CD4-positive, alpha-beta T cell treated with Interleukin-10 for 1 hour (primary cell): ENCODE measurements around the gene RNASE11.
"Not testable (repeated sequence)": the region's sequence is repeated elsewhere in the genome, so short reads cannot be mapped to it uniquely, and the experiment has no call there.

Experiments used
- DNase-seq: peaks from one replicate; pipeline ENCODE4 v3.0.0-alpha.2; 2020

RNASE11 gene

DNA sequence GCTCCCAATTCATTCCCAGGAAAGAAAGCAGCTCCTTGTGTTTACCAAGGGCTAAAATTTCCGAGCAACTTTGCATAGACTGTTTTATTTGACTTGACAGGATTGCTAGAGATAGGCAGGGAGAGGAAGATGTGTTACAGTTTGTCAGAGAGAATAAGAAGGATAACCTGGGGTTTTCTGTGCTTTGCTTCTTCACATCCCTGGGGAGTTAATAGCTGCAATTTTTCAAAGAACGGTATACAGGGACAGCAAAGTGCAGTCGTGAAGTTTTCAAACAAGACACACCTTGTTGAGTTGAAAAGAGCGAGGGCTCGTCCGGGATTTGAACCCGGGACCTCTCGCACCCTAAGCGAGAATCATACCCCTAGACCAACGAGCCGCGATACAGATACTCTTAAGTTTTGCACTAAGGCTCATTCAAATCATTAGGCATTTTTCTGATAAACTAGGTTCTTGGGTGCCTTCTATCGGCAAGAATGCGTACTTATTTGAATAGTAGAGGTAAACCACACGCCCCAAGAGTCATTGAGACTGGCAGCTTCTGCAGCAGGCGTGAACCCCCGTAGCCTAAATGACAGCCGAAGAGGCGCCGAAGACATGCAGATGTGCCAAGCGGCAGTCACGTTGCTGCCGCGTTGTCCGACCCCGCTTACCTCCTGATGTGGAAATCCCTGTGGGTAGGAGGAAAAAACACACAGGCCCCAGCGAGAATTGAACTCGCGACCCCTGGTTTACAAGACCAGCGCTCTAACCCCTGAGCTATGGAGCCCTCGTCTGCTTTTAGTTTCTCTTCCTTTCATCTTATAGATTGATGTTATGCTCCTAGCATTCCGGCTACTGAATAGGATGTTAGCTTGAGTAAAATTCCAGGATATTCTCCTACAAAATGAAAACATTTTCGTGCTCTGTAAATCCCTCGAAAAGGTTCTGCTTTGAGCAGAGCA lies 25.6 kb upstream of the RNASE11 start:
- peak; percentile 92 for DNase-seq

DNA sequence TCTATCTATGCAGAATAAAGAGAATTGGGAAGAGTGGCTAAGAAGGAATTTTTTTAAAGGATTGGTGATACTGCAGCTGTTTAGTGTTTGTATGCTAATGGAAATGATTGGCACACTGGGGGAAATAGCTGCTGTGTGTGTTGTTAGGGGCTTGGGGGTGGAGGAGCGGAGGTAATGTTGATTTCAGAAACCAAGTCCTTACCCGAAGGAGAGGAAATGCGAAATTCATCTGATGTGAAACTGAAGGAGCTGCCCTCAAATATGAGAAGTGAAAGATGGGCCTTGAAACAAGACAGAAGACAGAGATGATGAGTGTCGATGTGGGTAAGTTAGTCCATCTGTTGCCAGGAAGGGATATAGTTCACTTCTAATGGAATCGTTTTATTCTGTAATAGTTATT lies 24.6 kb upstream of the RNASE11 start:
- peak; percentile 25 for DNase-seq

DNA sequence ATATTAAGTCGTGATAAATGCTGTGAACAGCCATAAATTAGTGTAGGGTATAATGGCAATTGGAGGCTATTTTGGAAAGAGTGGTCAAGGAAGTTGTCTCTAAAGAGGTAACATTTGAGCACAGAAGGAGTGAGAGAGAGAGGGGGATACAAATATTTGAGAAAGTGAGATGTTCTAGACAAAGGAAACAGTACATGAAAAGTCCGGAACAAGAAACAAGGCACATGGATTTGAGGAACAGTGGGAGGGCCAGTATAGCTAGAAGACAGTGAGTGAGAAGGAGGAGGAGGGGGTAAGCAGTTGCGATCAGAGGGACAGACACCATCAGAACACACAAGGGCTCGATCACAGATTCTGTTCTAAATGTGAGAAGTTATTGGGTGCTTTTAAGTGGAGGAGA lies 23.5 kb upstream of the RNASE11 start:
- no peak for DNase-seq

DNA sequence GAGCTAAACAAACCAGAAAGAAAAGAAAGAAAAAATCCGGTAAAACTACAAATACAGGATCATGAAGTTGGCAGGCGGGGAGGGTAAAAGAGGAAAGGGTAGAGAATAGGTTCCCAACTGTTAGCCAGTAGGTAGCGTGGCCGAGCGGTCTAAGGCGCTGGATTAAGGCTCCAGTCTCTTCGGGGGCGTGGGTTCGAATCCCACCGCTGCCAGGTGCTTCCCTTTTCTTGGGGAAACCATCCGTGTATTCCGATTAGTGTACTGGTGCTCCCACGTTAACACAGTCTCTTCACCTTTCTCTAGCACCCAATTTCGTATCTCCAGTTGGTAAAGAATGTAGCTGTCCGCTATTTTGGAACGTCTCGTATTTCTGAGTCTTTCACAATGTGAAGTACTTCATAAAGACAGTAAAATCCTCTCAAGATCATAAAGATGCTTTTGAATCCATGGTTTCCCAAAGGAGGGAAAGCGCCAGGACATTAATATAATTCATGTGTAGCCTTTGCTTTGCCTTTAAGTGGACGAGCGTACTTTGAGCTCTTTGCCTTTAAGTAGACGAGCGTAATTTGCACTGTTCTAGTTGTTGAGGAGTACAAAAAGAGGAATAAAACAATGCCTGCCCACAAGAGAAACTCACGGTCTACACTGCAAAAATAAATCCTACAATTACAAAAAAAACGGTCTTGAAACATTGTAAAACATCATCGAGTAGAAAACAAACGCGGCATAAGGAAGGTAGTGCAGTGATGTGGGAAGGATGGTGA lies 22.4 kb upstream of the RNASE11 start:
- DNase-seq: peak; percentile 83

DNA sequence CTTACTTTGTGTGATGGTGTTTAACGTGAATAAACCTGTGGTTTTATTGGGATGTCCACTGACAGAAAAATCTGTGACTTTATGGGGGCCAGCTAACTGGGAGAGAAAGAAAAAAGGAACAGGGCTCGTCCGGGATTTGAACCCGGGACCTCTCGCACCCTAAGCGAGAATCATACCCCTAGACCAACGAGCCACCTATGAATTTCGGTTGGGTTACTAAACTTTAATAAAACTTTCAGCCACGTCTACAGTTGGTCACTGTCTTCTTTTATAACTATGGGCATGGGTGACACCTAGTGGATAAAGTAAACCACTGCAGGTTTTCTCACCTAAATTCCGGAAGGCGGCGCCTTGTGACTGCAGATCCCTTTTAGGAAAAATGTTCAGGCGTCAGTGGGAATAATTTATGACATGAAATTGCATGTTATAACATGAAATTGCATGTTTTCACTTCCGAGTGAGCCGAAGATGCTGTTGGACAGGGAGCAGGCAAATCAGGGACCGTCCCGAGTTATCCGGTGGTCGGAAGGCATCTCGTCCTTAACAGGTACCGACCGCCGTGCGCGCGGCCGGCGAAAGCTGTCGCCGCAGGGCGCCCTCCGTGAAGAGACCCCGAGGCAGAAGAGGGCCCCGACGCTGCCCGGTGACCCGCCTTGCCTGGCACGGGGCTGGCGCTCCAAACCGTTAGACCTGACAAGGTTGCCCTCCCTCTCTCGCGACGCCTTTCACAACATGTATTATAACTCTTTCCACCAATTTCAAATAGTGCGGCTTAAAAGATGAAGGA lies 21.6 kb upstream of the RNASE11 start:
- DNase-seq: peak; percentile 86

DNA sequence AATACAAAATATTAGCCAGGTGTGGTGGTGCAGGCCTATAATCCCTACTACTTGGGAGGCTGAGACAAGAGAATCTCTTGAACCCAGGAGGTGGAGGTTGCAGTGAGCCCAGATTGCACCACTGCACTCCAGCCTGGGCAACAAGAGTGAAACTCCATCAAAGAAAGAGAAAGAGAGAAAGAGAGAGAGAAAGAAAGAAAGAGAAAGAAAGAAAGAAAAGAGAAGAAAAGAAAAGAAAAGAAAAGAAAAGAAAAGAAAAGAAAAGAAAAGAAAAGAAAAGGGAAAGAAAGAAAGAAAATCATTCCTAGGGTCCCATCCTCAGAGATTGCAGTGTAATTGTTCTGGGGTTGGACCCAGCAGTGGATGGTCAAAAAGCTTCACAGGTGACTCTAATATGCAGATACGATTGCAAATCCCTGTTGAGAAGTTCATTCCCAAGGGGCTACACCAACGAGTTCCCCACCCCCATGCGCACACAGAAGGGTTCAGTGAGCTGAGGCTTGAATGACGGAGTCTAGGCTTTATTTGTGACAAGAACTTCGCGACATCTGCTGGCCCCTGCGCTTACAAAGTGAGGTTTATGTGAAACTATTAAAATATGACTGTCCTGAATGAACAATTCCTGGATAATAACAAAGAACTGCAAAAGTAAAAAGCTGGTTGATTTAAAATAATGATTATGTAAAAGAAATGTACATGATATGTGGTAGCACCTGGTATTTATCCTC lies 20.7 kb upstream of the RNASE11 start:
- no peak for DNase-seq

DNA sequence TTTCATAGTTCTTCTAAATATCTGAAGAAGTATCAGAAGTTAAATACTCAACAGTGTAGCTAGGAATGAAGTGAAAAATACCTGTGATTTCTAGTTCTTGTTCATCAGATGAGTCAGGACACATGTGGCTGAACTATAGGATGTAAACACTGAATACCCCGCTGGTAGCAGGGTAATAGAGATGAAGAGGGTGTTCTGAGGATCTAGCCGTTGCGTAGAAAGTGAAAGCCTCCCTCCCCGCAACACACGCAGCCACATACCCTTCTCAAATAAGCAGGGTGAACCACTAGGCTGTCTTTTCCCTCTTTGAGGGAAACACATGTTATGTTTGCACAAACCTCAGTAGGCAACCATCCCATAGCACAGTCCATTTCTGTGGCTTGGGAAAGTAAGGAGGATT lies 19.8 kb upstream of the RNASE11 start:
- no peak for DNase-seq

DNA sequence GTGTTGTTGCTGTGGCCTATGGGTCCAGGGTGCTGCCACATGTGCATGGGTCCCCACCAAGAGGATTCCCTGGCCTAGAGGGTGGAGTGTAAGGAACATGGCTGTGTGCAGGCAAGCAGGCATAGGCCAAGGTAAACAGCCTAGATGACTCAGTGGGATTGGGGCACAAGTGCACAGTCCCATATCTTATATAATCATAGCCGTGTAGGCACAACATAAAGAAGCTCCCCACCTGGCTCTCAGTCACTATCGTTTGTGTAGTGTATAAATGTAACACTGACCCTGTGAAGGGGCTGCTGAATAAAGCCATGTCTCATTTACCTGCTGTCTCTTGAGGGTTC lies 19.1 kb upstream of the RNASE11 start:
- DNase-seq: no peak

DNA sequence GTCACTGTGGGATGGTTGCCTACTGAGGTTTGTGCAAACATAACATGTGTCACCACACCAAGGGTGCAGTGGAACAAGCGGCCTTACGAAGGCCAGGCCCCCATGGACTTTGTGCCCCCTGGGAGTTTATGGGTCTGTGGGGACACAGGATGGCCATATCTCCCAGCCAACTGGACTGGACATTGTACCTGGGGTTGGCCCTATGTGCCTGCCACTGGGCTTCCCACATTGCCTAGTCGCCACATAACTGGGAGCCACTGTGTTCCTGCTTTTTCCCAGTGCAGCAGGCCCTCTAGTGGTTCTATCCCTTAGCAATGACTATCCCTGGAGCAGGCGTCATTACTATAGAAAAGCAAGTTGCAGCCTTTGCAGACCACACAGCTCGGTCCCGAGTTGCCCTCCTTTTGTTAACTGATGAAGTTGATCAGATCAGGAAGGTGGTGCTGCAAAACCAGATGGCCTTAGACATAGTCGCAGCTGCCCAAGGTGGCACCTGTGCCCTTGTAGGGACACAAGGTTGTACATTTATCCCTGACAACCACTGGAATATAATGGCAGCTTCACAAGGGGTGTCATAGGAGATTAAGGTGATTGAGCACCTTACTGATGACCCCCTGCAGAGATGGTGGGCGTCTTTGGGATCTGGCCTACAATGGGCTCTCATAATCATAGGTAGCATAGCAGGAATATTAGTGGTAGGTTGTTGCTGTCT lies 18.5 kb upstream of the RNASE11 start:
- DNase-seq: no peak

DNA sequence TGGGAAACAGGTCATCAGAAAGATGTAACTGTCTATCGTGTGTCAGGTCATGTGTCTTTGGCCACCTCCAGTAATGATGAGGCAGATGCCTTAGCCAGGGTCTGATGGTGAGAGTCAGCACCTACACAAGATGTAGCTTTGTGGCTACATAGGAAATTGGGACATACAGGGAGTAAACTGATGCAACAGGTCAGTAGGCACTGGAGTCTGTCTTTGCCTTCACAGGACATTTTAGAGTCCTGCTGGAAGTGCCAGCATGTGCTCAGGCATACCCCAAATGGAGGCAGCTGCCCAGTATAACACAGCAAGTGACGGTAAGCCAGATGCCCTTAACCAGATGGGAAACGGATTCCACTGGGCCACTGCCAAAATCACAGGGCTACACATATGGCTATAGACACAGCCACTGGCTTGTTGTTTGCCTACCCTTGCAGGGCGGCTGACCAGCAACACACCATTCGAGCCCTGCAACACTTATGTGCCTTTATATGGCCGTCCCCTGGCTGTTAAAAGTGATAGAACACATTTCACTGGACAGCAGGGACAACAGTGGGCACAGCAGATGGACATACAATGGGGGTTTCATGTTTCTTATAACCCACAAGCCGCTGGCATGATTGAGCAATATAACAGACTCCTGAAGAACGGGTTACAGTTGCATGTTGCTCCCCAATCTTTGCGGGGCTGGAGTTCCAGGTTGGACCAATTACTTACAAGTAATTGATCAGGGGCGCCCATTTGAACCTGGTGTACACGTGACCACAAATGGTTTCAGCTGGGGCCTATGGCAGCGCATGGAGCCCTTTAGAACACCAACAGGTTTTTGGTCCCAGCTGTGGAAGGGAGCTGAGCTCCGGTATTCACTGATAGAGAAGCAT lies 16.3 kb upstream of the RNASE11 start:
- DNase-seq: no peak

DNA sequence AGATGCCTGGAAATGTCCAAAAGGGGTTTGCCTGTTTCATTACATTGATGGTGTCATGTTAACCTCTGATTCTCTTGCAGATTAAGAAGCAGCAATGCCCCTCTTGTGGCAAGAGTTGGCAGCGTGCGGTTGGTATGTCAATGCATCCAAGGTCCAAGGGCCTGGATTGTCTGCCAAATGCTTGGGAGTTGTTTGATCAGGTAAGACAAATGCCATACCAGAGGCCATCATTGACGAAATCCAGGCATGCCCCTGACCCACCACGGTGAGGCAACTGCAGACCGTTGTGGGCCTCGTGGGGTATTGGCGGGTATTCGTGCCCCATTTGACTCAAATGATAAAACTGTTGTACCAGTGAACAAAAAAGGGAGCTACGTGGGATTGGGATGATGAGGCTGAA lies 14.8 kb upstream of the RNASE11 start:
- no peak for DNase-seq

DNA sequence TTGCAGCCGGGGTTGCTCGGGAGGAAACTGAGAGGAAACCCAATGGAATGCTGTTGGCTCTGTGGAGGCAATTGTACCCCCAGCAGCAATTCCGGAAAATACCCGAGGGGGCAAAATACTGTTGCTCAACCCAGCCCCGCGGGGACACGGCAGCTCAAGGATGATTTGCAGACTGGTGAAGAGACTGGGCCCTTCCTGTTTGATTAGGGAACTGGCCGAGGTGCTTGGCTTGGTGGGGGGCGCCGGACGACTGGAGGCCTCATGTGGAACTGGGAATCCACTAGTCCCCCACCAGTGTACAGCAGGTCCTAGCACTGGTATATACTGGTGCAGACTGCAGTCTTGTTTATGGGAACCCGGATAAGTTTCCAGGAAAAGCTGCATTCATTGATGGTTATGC lies 13.7 kb upstream of the RNASE11 start:
- DNase-seq: no peak

DNA sequence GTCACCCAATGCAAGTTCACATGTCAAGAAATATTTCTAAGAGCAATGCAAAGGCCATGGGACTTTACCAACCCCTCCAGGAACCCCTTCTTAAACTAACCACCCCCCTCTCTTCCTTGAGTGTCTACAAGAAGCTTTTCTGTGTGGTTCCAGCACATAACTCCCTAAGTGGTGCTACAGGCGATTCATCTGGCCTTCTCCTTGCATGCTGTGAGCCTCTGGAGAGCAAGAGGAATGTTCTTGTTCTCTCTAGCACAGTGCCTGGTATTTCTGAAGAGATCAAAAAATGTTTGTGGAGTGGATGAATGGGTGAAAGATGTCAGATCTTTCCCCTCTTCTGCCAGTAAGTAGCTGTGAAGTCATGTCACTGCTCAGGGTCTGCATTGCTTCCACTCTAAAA lies 9.3 kb upstream of the RNASE11 start:
- DNase-seq: no peak

DNA sequence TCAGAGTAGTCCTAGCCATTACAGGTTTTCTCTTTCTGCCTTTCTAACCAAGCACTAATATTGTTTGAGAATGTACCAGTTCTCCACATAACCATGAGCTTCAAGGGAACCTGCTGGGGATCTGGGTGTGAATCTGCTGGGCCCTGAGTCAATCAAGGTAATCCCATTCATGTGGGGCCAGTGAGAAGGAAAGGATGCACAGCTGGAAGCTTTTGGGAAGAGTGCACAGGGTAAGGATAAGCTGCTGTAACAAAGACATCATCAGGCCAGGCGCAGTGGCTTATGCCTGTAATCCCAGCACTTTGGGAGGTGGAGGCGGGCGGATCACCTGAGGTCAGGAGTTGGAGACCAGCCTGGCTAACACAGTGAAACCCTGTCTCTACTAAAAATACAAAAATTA lies 7.9 kb upstream of the RNASE11 start:
- DNase-seq: not testable (repeated sequence)

DNA sequence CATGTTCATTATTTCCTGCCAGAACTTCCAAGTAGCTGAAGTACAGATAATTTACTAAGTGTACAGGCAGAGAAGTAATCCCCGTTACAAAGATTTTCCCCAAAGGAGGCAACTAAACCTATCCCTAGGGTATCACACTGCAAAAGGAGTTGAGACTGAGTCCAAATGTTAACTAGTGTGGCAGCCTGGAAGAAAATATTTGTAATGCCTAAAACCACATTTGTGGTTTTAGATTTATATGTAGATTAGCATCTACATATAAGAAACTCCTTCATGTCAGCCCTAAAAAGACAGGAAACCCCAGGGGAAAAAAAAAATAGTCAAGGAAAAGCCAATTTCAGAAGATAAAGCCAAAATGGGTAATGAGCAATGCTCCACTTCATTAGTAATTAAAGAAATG lies 4.8 kb upstream of the RNASE11 start:
- no peak for DNase-seq

DNA sequence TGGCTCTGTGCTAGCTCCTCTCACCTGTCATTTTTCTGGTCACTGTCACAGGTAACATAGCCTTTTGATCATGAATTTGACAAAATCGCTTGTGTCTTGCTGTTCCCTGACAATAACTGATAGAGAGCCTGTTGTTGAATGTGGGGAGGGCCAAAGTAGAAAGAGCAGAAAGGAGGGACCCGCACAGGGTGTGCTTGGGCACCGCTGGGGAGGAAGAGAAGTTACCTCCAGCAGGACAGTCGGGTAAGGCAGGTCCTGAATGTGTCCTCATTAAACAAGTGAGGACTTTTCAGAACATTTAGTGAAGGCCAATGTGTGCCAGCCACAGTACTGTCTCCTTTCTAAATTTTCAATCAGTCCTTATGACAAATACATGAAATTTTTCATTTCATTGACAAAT lies 3.4 kb upstream of the RNASE11 start, which contains the start of gene RNASE12:
RNASE12 (minus strand) TSS at position 142 of the 400 bp plus-strand sequence. CDS start 653 bp downstream, outside the sequence.
- no peak for DNase-seq

DNA sequence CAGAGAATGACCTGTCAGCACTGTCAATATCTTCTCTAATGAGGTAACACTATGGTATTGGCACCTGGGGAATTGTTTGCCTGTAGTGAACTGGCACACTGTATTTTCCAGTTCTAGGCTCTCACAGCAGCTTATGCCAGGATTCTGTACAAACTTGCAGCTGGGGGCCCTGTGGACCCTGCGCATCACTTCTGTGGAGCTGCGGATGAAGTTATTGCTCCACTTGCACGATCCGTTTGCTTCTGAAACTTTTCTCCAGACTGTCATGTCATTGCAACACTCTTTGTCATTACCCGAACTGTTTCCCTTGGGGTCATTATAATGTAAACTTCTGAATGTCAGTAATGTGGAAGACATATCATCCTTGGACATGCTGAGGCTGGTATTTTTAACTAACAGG lies 3.9 kb downstream of the RNASE11 start:
- no peak for DNase-seq

DNA sequence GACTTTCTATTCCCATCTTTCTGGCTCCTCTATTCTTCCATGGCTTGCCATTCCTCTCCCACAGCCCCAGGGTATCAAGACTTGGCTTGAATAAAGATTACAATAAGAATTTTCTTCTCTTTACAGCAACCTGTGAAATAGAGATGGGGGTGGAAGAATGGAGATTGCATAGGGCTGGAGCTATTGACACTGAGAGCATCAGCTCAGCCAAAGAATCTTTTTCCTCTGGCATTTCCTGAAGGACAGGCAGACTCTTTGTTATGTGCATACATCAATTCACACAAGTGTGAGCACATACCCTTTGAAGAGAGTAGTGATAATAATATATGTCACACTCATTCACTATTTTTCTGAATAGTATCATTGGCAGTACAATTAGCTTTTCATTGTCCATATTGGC lies 4.7 kb downstream of the RNASE11 start:
- no peak for DNase-seq

DNA sequence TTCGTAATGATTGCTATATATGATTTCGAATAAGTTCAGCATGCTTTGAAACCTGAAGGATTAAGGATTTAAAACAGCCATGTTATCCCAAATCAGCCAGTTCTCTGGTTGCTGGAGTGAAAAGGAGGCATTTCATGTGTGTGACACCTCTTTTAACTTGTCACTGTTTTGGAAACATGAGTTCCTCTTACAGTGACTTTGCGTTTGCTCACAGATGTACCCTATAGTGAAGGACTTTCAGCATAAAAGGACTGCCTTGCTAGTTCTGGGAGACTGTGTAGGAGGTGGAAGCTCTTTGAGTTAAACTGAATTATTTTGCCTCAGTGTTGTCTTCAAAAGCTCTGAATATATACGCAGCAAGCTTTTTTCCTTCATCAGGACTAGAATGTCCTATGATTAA lies 7.6 kb downstream of the RNASE11 start:
- DNase-seq: no peak

DNA sequence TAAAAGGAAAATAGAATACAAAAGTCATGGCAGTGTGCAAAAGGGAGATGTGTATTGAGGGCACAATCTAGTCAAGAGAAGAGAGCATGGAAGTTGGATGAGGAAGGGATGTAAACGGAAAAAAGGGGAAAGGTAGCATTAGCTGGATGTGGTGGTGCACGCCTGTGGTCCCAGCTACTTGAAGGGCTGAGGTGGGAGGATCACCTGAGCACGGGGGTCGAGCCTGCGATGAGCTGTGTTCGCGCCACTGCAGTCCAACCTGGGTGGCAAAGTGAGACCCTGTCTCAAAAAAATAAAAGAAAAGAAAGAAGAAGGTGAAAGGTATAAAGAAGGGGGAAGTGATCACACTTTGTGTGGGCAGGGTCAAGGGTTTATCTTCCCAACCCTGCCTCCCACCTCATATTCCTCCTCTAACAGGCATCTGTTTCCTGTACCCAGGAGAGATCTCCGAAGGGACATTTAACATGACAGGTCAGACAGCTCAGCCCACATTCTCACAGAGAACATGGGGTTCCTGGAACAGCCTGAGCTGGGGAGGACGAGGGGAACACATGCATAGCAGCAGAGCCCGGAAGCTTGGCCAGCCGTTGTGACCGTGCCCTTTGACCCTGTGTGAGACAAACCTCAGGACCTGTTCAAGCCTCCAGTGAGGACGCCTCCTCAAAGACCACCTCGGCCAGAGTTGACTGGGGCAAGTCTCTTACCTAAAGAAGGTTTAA lies 8.9 kb downstream of the RNASE11 start:
- no peak for DNase-seq
